HepG2 (cell line): ENCODE measurements around the gene GMPPB. TPM values are rescaled to one million over a fixed set of nuclear protein-coding genes. Genes with fewer than 3 reads are reported as not detected.

Source experiments
- ATAC-seq: fragments of 200-7000 bp; cut with Tn5 transposase; 3 replicates; pipeline ENCODE4 v1.9.1; 2020; ENCODE audit warnings: mild to moderate bottlenecking, moderate library complexity
- BruUV-seq: library from RNA; stranded (reverse); fragments of 400-500 nt; replicated peaks from 2 replicates; lab custom pipeline; 2021; lab: Mats Ljungman, UMichigan
- CTCF ChIA-PET: fragments of 300-600 bp; formaldehyde crosslinking; extraction: SDS; loops from one replicate; lab custom pipeline; 2021; ENCODE audit warnings: low total read pairs, inconsistent platforms, low intra/inter-chr PET ratio; lab: Yijun Ruan, JAX
- POLR2A ChIA-PET: fragments of 350-600 bp; sonication (Branson Sonifier 250); formaldehyde crosslinking; loops from one replicate; lab custom pipeline; 2020; ENCODE audit warnings: antibody characterized with exemption, inconsistent platforms; lab: Yijun Ruan, JAX
- DNase-seq: peaks from one replicate; pipeline ENCODE4 v3.0.0-alpha.2; 2015; ENCODE audit warnings: low spot score
- FAIRE-seq: peaks from 3 replicates; lab custom pipeline; 2011; peaks lifted over from hg19 to GRCh38; lab: Jason Lieb, UNC
- H2AFZ ChIP-seq: one replicate; pipeline ENCODE4 v1.6.1; 2011; ENCODE audit warnings: low read length, inconsistent platforms
- H3K27ac ChIP-seq: fragments of 300-600 bp; 3 replicates; pipeline ENCODE4 v1.8.0; 2011; ENCODE audit warnings: mixed run types, mild to moderate bottlenecking, mixed read lengths, low read length, inconsistent platforms; ENCODE audit not compliant: insufficient read depth; ENCODE audit errors: extremely low read length
- H3K27me3 ChIP-seq, 2 experiments: fragments of 200-600 bp in 1 of 2; 2 replicates in 1 of 2; 3 replicates in 1 of 2; pipeline versions ENCODE4 v1.6.0 to v1.8.0; 2011; ENCODE audit warnings: low read length in 2 of 2, mild to moderate bottlenecking in 2 of 2, moderate library complexity in 2 of 2, inconsistent platforms in 1 of 2; ENCODE audit not compliant: insufficient read depth in 2 of 2, control insufficient read depth in 1 of 2
- H3K36me3 ChIP-seq, 2 experiments: fragments of 200-600 bp in 1 of 2; replicated peaks in 1 of 2; 2 replicates in 1 of 2; 3 replicates in 1 of 2; pipeline versions ENCODE4 v1.5.1 to v1.8.0; 2011; ENCODE audit warnings: low read length in 2 of 2, inconsistent platforms in 1 of 2; ENCODE audit not compliant: insufficient read depth in 2 of 2, control insufficient read depth in 1 of 2
- H3K4me1 ChIP-seq: 2 replicates; pipeline ENCODE4 v1.5.1; 2012; ENCODE audit warnings: low read length, inconsistent platforms; ENCODE audit not compliant: insufficient read depth
- H3K4me2 ChIP-seq: 2 replicates; pipeline ENCODE4 v1.6.0; 2011; ENCODE audit warnings: low read depth, low read length, inconsistent platforms
- H3K4me3 ChIP-seq, 3 experiments: fragments of 200-600 bp in 1 of 3; sonication (generic), shearing (Covaris generic) in 1 of 3; replicated peaks in 1 of 3; 2 replicates each; pipeline ENCODE4 v1.5.1; 2011 to 2016; ENCODE audit warnings: low read length in 3 of 3, inconsistent platforms in 2 of 3, low read depth in 2 of 3, mild to moderate bottlenecking in 2 of 3, control low read depth in 1 of 3, mixed read lengths in 1 of 3; ENCODE audit not compliant: insufficient read depth in 1 of 3
- H3K79me2 ChIP-seq: one replicate; pipeline ENCODE4 v1.6.1; 2011; ENCODE audit warnings: low read length, inconsistent platforms; ENCODE audit not compliant: insufficient read depth
- H3K9ac ChIP-seq: 2 replicates; pipeline ENCODE4 v1.6.0; 2011; ENCODE audit warnings: mild to moderate bottlenecking, low read depth, low read length, inconsistent platforms; ENCODE audit not compliant: insufficient read depth
- H3K9me3 ChIP-seq: 2 replicates; pipeline ENCODE4 v1.5.1; 2012; ENCODE audit warnings: mild to moderate bottlenecking, low read length
- H4K20me1 ChIP-seq: 2 replicates; pipeline ENCODE4 v1.6.0; 2011; ENCODE audit warnings: inconsistent platforms, mild to moderate bottlenecking, low read length, moderate library complexity; ENCODE audit not compliant: insufficient read depth
- MIXL1 ChIP-seq: IDR thresholded peaks from 2 replicates; pipeline ENCODE4 v1.6.1; 2016
- PRPF4 ChIP-seq: fragments of 200-400 bp; formaldehyde crosslinking; IDR thresholded peaks from 2 replicates; pipeline ENCODE4 v1.6.1; 2016; ENCODE audit warnings: low read length, low read depth; ENCODE audit not compliant: poor library complexity, severe bottlenecking
- SCMH1 ChIP-seq: sonication (generic); formaldehyde crosslinking; IDR thresholded peaks from 2 replicates; pipeline ENCODE4 v1.9.0; 2021; ENCODE audit warnings: missing genetic modification reagents, mild to moderate bottlenecking, borderline replicate concordance
- ZNF768 ChIP-seq: sonication (generic); formaldehyde crosslinking; IDR thresholded peaks from 2 replicates; pipeline ENCODE4 v1.4.0; 2020; ENCODE audit warnings: missing genetic modification reagents
- WGBS: methylation state at CpG from one replicate; pipeline ENCODE4 v1.1.6; 2017; ENCODE audit warnings: low lambda C conversion rate; 5-methylcytosine and 5-hydroxymethylcytosine counted together
- in situ Hi-C: cut with HindIII; loops from 2 replicates; pipeline ENCODE4 v1.10.0; 2017; ENCODE audit warnings: low pct_unique_long_range_greater_than_20kb; ENCODE audit not compliant: extremely low pct_ligation_motif_present
- intact Hi-C: fragments of 100-400 bp; cut with micrococcal nuclease; formaldehyde crosslinking; loops from one replicate; pipeline ENCODE4 v1.10.0; 2022; ENCODE audit not compliant: unreplicated experiment
- polyA plus RNA-seq, 8 experiments: library from polyadenylated mRNA; depleted of rRNA in 3 of 8; stranded (reverse) in 7 of 8; unstranded in 1 of 8; fragments of >200 nt; fragmentation: Illumina TruSeq in 4 of 8; extraction: Trizol in 4 of 8; gene quantifications; 2 replicates each; pipeline versions ENCODE4 v1.2.1 to v1.2.3, GENCODE V29; 2011 to 2016; ENCODE audit warnings: low read depth in 4 of 8, missing spikeins in 1 of 8, mixed read lengths in 1 of 8; ENCODE audit not compliant: insufficient read depth in 1 of 8
- total RNA-seq, 5 experiments: library from RNA; depleted of rRNA; stranded (reverse); fragments of >200 nt; fragmentation: Illumina TruSeq; extraction: Trizol; gene quantifications; 2 replicates each; pipeline ENCODE4 v1.2.3, GENCODE V29; 2016; ENCODE audit warnings: low read depth in 1 of 5
- TF ChIP-seq, protein P1 (sequence below): sonication (generic); formaldehyde crosslinking; IDR thresholded peaks from 2 replicates; pipeline ENCODE4 v1.4.0; 2020; ENCODE audit warnings: missing genetic modification reagents, low read depth, mild to moderate bottlenecking, borderline replicate concordance

Gene GMPPB
- total and polyA plus RNA-seq, 2 of the 13 experiments (the other 11 are each of a cell fraction or from before 2014, with no cell fraction given), result 6.5 to 23.1 TPM

- 91% methylated on average over 11 of the region's 13 CpGs for WGBS
- in situ Hi-C loops (no loop called here), intact Hi-C loops (no loop called here)
- ATAC-seq, result no peak
- Histone ChIP-seq H3K4me2 (no peak overlapping the region), H3K27me3 (no peaks in the 10 kb centered on the region), H3K4me1 (peaks cover 23% of the 10 kb centered on the region), H3K9me3 (no peaks in the 10 kb centered on the region), H3K4me3 (no peak overlapping the region), H3K9ac (no peak overlapping the region), H4K20me1 (no peaks in the 10 kb centered on the region), H3K27ac (no peak overlapping the region), H3K36me3 (peaks cover 0 to 10% of the 10 kb centered on the region in 2 experiments; a peak in 4 of 5 replicates), H2AFZ (no peak overlapping the region), H3K79me2 (no peaks in the 10 kb centered on the region)
- ChIA-PET POLR2A (no interaction called here), CTCF (no interaction called here)
- no TSS peak for BruUV-seq
- no peak for DNase-seq
- FAIRE-seq, result no peak
- TF ChIP-seq ZNF768 (CRISPR knock-in tag) (peak; percentile 73; the same call in 1 of the 2 replicates), SCMH1 (CRISPR knock-in tag) (no peak), PRPF4 (no peak), MIXL1 (no peak)
- TF ChIP-seq, protein P1, sequence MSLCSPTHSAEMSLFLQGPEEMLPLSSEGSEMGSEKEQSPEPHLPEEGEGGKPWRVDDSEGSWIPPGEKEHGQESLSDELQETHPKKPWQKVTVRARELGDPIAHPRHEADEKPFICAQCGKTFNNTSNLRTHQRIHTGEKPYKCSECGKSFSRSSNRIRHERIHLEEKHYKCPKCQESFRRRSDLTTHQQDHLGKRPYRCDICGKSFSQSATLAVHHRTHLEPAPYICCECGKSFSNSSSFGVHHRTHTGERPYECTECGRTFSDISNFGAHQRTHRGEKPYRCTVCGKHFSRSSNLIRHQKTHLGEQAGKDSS (CRISPR knock-in tag), result no peak
Measured at GRCh38 chr3:49714728-49715550, 8.8 kb downstream of the GMPPB start.
